HG03139 (cell line): ENCODE measurements around the gene ADAM12.

ENCODE experiments used
- ATAC-seq: cut with Tn5 transposase; IDR thresholded peaks from one replicate; pipeline ENCODE4 v1.9.1; 2021; ENCODE audit not compliant: unreplicated experiment

The ADAM12 gene

GRCh38 chr10:126317751-126318150, 70.5 kb downstream of the ADAM12 start:
- ATAC-seq = no peak

GRCh38 chr10:126315494-126316177, 72.6 kb downstream of the ADAM12 start:
- ATAC-seq = no peak

DNA sequence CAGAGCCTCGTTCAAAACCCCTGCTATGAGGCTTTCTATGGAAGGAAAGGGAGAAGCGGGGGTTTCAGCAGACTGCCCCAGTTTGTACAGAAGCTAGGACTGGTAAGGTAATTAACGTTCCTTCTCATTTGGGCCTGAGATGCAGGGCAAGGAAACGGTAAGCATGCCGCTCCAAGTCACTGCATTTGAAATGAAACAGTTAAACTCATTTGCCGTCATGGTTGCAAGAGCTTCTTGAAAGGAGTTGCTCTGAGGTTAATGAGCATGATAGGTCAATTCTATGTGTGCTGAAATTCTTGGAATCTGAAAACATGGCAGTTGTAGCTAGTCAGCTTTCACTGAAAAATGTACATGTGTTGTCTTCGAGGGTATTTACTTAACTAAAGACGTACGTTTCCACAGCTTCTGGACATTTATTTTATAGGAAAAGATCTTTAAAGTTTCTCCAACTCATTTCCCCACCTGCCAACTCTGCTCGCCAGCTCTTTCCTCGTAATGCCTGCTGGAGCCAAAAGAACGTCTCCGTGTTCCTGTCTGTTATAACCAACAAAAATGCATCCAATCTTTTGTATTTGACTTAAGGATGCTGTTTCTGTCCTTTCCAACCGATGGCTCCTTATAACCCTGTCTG, 73.3 kb downstream of the ADAM12 start:
- no peak for ATAC-seq

GRCh38 chr10:126312167-126312566, 76.1 kb downstream of the ADAM12 start:
- no peak for ATAC-seq

DNA sequence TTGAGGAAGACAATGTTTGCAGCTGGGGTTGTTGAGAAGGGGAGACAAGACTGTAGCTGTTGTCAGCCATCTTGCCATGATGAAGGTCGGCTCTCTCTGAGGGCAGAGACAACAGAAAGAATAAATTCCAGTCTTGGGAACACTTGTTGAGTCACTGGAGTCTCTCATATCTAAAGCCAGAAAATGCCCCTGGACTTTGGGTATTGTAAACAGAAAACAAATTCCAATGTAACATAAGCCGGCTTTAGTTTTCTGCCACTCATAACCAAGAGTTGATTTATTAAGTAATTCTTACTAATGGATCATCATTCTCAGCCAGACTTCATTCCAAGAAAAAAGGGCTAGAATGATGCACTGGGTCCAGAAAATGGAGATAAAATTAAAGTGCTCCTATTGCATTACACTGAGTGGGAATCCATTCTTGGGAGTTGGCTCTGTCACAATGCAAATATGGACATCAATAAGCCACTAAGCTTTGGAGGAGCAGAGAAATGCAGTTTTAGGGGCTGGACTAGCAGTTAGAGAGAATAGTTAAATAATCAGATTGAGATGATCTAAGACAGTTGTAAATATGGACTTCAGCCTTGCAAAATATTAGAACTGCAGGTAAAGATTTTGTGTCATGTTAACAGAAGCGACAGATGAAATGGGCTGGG, 78.9 kb downstream of the ADAM12 start:
- no peak for ATAC-seq

DNA sequence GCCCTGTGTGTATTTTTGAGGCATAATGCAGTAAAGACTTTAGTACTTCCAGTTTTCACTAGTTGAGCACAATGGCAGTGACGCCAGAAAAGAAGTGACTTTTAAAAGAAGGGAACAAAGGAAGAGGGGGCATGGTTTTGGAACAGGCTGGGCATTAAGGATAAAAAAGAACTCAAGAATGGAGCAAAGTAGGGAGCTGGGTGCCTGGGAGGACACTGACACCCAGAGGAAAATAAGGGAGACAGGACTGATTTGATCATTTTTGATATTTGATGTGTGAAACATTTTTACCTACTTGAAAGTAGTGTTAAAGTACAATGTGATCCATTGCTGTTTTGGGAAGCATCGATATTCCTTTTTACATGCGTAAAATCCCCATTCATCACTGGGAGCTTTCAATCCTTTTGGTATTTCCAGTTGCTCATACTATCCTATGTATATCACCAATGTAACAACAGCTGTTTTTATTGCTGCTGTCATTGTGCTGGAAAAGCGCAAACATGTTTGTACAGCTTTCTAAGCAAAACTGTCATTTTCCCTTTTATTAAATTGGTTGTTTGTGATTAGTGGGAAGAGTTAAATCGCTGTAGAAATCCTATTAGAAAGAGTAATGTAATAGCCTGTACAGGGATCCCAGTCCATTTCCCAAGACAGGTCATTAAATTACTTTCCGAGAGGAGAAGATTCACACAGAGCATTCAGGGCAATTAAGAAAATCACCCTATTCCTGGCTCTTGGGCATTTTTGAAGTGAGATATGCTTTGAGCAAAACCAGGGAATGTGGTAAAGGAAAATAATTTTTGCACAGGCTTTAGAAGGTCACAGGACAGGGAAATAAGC, 85.2 kb downstream of the ADAM12 start:
- ATAC-seq = no peak

- no peak for ATAC-seq
Measured at GRCh38 chr10:126302476-126302756, 85.9 kb downstream of the ADAM12 start.

DNA sequence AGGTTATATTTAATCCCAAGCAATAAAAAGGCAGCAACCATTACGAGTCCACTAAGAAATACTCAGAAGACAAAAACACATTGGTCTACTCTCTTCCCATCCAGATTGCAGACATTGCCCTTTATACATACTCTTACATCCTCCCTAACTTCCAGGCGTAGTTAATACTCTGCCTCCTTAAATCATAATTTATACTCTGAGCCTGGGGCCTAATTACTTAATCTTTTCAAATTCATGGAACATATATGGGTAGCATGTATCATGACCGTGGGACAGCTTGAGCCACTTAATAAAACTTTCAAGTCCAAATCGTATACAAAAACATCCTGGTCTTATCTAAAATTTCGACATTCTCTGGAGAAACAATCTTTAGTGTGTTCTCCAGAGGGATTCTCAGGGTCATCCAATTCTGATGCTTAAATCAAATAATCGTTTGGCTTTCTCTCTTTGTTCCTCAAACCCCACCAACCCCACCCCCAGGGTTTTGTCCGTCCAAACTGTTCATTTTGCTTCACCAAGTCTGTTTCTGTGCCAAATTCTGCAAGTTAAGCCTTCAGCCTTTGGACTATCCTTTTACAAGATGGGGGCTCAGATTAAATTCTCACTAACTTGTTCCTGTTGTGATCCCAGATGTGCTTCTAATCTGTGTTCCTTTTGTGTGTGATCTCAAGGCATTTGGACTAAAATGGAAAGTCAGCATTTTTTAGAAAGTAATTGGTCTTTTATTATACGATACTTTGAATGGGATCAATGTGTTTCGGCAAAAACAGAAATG, 86.4 kb downstream of the ADAM12 start:
- no peak for ATAC-seq

DNA sequence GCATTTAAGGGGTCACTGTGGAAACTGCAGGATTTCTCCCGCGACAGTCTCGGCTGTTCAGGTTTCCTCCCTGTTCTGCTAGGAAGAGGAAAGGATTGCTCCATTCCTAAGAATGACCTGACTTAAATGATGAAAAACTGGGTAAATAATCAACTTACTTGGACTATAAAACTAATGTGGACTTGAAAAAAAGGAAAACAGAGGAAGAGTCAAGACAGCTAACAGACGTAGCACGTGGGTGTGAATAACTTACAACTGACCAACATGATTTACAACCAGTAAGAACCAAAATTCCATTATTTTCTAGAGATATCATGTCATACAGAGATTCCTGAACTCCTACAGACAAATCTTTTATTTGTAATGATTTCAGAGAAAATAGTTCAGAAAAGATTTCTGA, 93.8 kb downstream of the ADAM12 start:
- no peak for ATAC-seq

- ATAC-seq = no peak
Measured at GRCh38 chr10:126290232-126290631, 98.0 kb downstream of the ADAM12 start.

DNA sequence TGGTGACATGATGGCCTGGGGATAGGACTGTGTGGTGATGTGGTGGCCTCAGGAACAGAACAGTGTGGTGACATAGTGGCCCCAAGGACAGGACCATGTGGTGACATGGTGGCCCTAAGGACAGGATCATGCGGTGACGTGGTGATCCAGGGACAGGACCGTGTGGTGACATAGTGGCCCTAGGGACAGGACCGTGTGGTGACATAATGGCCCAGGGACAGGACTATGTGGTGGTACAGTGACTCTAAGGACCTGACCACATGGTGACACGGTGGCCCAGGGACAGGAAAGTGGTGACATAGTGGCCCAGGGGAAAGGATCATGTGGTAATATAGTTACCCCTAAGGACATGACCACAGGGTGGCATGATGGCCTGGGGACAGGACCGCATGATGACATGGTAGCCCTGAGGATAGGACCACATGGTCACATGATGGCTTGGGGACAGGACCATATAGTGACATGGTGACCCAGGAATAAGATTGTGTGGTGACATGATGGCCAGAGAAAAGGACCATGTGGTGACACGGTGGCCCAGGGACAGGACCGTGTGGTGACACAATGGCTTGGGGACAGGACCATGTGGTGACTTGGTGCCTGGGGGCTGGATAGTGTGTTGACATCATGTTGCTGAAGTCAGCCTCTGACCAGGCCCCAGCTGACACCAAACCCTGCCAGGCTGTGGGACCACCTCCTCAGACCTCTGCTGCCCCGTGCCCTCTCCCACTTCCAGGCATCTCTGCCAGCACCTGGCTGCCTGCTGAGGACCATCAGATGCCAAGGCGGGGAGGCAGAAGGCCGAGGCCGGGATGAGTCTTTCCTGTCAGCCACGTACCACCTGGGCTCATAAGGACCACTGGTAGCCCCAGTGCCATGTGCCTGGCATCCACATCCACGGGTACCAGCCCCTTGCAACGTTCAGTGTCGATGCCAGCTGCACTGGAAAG, 99.5 kb downstream of the ADAM12 start:
- no peak for ATAC-seq

DNA sequence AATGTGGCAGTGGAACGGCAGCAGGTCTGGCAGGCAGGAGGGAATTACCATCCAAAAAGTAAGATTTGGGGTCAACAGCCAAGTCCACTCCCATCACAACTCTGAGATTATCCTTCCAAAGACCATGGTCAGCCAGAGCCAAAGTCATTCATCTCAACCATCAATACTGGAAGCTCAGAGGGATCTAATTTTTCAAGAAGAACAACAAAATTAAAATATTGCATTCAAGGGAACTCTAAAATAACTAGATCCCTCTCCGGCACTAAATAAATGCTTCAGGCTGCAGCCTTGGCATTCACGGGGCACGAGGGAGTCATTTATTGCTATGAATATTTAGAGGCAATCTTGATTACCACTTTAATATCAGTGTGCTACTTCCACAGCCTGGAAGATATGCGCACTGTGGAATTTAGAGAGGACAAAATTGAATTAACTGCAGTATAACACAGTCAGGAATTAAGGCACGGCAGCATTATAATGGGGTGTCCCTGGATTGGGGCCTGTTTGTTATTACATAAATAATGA, 102.0 kb downstream of the ADAM12 start:
- no peak for ATAC-seq

DNA sequence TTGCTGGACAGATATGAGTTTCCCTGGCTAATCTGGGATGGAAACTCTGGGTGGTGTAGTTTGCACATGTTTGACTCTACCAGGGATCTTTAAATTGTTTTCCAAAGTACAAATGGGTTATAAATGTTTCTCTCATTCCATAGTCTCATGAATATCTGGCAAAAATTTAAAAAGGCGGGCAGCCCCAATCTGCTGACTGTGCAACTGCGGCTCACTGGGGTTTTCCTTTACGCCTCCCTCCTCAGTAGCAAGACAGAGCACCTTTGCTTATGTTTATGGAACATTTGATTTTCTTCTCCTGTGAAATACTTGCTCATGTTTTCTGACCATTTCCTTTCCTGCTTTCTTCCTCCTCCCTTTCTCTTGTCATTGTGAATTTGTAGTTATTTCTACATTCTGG, 105.0 kb downstream of the ADAM12 start:
- no peak for ATAC-seq

GRCh38 chr10:126278851-126279250, 109.4 kb downstream of the ADAM12 start:
- no peak for ATAC-seq

- ATAC-seq = no peak
Measured at GRCh38 chr10:126277181-126277580, 111.1 kb downstream of the ADAM12 start.

GRCh38 chr10:126272526-126272925, 115.8 kb downstream of the ADAM12 start:
- no peak for ATAC-seq

GRCh38 chr10:126270111-126270510, 118.2 kb downstream of the ADAM12 start:
- ATAC-seq = no peak

- ATAC-seq = no peak
Measured at GRCh38 chr10:126268013-126268920, 120.0 kb downstream of the ADAM12 start.
